NCI-H187 (cell line): ENCODE measurements around the gene SORCS3.

Source experiments
- DNase-seq, 2 experiments: peaks; one replicate each; lab custom pipeline; 2025; lab: John Stamatoyannopoulos, UW

The SORCS3 gene

GRCh38 chr10:105017116-105017515 lies 376.0 kb downstream of the SORCS3 start:
- no peak for DNase-seq

DNA sequence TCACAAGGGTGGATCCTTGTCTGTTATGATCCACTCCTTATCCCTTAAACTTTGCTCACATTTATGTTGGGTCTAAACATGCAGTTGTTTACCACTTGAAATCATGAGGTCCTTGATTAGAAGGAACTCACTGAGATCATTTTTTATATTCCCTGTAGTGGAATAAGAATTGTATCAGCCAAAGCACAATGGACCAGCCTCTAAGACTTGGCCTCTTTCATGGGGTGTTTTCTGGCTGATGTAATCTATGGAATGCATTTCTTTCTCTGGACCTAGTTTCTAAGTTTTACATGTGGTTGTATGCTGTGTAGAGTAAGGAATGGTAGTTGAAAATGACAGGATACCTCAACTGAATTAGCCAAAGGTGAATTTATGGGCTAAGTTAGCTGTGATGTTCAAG lies 376.6 kb downstream of the SORCS3 start:
- DNase-seq = no peak

DNA sequence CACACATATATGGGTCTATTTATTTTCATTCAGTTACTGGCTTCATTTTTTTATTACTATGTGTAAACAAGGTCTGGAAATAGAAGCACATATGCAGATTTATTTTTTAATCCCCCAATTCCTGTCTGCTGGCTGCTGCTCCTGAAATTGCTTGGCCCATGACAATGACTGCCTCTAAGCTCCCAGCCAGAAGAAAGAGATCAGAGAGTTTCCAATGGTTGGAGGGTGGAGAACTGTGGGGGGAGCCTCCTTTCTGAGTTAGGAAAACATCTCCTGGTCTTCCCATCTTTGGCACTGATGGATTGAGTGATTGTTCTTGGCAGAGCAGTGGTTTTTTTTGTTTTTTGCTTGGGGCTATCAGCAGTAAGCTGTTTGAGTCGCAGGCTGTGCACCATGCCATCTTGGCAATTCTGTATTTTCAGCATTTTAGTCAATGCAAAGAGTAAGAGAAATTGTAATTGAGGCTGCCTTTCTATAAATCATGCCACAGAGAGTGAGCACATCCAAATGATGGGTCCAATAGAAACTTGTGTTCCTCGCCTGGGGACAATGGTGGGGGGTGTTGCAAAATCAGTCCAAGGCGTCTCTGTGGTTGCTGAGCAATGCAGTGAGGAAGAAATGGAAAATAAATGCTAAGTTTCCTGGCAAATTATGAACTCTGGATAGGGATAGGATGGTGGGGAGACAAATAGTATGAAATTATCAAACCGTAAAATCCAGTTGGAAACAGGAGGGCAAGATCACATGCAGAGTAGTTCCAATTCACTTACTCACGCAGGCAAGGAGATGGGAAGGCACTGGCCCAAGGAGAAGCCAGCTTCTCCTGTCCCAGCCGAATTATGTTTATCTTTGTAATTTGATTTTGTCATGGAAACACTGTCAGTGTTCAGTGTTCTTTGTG lies 382.4 kb downstream of the SORCS3 start:
- DNase-seq = no peak

- DNase-seq = no peak
Observed at GRCh38 chr10:105024184-105024583, 383.1 kb downstream of the SORCS3 start.

DNA sequence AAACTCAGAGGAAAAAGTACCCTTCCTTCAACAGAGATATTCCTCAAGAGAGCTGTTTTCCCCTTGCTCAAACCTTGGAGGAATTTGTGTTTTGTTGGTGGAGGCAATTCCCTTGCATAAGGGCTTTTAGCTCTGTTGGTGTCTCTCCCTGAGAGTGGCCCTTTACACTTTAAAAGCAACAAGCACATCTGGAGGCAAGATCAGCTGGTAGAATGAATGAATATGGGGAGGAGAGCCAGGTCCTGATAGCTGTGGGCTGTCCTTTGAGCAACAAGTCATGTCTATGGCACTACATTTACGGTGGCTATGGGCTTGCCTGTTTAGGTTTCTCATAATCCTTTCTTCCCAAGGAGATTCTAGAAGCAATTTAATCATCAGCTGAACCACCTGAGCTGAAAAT lies 384.0 kb downstream of the SORCS3 start:
- DNase-seq = no peak

GRCh38 chr10:105026566-105026965 lies 385.5 kb downstream of the SORCS3 start:
- no peak for DNase-seq

DNA sequence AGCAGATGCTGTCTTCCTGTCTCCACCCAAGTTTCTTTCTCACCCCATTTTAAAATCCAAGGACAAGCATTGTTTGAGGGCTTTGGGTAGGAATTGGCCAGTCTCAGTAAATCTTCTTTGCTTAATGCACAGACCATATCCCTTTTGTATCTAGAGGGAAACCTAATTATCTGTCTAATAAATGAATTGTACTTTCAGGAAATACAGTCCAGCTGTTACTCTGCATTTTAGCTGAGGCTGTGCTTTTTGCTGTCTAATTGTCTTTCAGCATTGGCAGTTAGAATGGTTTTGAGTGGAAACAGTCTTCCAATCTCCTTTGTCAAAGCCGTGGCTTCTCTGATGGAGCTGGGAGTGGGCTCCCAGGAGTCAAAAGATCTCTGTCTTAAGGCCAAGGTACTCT lies 388.2 kb downstream of the SORCS3 start:
- no peak for DNase-seq

GRCh38 chr10:105037022-105037421 lies 395.9 kb downstream of the SORCS3 start:
- no peak for DNase-seq

DNA sequence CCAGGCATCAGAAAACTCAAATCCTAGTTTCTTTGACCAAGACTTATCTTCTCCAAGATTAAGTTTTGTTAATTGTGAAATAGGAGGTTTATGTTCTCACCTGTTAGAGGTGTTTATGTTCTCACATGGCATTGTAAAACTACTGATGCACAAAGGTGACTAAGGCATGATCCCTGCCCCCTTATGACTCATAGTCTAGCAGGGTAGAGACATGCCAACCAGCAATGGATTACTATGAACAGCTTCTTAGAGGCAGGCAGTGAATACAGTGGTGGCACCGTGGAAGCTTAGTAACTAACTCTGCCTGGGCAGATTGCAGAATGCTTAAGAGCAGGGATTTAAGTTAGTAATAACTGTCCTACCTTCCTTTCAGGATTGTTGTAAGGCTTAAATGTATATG lies 400.9 kb downstream of the SORCS3 start:
- DNase-seq = no peak

DNA sequence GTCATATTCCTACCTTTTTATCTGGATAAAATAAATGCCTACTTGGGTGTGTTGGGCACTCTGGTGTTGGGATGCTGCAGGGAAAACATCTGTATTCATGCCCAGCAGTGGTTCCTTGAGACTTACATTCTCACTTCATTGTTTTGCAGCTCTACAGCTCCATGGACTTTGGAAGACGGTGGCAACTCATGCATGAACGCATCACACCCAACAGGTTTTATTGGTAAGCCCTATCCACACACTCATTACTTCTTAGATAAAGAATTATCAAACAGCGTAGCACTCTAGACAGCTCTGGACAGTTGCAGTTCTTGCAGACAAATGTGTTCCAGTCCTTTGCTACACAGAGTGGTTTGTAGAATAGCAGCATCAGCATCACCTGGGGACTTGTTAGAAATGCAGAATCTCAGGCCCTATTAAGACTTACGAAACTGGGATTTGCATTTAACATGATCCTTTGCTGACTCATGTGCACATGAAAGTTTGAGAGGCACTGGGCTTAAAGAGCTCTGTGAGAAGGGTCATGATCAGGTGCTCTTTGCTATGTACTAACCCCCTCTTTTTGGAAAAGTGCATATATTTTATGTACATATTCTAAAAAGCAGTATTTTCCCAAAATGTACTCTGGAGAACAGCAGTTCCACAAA lies 401.9 kb downstream of the SORCS3 start:
- no peak for DNase-seq

DNA sequence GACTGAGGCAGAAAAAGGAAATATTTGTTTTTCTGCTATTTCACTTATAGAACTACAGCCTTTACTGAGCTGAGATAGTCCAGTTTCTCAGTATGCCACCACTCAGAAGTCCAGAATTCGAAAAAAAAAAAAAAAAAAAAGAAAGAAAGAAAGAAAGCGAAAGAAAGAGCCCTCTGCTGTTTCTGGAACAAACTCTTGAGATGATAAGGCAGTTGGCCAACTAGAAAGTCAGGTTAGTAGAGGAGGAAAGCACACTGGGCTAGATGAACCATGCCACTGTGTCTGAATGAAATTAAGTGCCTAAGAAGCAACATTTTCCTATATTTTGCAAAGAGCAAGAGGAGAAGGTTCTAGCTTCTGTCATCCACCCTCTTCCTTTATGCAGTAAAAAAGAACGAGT lies 403.8 kb downstream of the SORCS3 start:
- DNase-seq = no peak

DNA sequence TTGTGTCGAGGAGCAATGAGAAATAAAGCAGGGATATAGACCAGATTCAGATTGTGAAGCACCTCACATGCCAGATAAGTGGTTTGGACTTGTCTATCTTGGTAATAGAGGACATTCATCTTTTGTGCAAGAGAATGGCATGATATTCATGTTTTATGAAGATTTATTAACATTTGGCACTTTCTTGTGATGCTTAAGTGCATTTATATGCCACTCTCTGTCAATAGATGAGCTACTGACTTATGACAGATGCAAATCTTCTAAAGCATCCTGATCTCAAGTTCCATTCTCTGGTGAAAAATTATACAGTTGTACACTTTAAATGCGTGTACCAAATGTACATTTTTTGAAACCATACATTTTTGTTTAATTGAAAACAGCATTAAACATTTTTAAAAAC lies 415.3 kb downstream of the SORCS3 start:
- DNase-seq = no peak

DNA sequence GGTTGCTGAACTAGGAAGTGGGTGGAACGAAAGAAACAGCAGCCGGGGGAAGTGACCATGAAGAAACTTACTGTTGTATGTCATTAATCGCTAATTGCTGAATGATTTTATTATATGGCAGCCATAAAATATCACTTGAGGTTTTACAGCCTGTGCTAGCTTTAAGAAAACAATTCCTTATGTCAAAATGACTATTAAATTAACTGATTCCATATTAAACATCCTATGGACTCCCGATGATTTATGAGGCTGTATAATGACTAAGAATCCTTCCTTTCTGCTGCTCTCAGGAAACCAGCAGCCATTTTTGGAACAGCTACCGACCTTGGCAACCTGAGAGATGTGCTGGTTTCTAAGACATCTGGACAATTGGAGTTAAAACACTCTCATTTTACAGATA lies 421.9 kb downstream of the SORCS3 start:
- DNase-seq = no peak

DNA sequence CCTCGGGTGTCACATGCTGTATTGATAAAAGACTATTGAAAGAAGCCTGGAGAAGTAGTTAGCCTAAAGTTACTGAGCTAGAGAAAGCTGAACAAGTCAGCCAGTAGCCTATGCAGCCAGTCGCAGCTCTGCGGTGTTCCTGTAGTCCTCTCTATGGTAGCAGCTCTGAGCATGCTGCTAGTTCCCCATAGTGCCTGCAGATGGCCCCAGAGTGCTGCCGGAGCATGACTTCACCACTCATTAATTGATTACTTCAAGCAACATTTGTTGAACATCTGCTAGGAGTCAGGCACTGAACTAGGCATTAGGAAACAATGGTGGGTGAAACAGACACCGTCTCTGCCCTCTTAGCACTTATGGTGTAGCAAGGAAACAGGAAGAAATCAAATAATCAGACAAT lies 422.7 kb downstream of the SORCS3 start:
- DNase-seq = no peak

DNA sequence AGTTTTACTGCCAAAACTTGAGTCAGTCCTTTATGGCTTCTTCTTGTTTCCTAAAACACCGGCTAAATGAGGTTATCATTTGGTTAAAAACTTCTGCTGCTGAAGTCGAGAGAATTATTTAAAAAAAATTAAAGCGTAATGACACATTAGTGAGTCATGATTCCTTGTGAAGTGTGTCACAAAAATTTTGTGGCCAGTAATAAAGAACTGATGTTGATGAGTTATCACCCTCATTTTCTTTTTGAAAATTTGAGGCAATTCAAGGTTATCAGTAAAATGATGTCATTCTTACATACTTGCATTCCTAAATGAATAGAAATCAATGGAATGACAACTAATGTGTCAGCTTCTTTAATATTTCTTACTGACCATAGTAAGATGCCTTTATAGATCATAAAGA lies 427.4 kb downstream of the SORCS3 start:
- no peak for DNase-seq

DNA sequence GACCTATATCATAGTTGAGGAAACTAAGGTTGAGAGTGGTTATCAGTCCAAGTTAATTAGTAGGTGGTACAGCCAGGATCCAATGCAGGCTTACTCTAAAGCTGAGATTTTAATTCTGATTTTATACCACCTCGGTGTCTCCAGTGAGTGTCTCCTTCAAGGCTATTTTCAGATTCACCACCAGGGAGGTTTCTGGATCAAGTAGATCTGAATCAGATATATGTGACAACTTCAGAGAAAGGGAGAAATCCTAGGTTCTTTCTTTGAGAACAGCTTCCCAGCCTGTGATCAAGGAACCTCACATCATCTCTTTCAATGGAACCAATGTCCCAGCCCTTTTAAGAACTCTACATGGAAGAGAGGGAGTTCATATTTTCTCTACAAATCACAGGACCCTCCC lies 429.2 kb downstream of the SORCS3 start:
- no peak for DNase-seq

GRCh38 chr10:105070952-105071351 lies 429.9 kb downstream of the SORCS3 start:
- DNase-seq = no peak

DNA sequence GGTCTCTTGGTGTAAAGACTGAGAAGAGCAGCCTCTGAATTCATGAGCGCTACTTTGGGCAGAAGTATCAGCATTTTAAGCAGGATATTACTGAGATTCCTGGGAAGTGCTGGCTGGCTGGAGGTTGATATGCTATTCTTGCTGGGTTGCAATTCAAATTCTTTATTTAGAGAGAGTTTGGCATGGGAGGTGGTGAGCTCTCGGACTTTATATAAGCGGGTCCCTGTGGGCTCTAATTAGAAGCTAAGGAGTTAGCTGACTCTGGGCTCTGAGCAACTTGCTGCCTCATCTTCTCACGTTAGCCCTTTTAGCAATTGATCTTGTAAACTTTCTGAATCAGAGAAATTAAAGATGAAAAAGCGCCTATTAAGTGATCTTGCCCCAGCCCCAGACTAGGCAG lies 430.9 kb downstream of the SORCS3 start:
- no peak for DNase-seq

DNA sequence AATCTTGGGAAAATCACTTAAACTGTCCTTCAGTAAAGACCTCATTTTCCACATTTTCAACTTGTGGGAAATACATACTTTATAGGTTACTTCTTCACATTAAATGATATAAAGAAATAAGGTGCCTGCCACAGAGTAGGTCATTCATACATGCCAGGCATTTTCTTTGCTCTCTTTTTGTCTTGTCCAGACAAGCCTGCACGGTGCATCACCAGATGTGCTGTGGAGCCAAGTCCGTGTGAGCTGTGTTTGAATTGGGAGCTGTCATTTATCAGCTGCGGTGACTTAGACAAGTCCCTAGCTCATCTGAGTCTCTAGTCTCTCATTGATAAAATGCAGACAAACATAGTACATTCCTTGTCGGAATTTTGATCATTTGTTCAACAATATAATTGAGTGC lies 432.9 kb downstream of the SORCS3 start:
- DNase-seq = no peak

DNA sequence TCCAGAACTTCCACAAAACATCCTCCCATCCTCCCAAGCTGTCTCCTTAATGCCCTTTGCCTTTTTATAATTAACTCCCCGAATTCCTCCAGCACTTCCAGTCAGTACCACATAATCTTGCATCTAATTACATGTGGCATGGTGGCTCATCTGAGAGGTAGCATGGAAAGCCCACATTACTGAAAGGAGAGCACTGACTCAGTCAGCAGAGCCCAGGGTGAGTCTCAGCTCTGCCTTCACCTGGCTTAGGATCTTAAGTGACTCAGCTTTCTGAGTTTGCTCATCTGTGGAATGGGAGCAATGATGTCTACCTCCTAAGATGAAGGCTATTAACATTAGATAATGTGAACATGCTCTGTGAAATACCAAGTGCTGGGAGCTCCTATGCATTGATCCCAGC lies 433.9 kb downstream of the SORCS3 start:
- no peak for DNase-seq

GRCh38 chr10:105085980-105086379 lies 444.9 kb downstream of the SORCS3 start:
- DNase-seq = no peak

DNA sequence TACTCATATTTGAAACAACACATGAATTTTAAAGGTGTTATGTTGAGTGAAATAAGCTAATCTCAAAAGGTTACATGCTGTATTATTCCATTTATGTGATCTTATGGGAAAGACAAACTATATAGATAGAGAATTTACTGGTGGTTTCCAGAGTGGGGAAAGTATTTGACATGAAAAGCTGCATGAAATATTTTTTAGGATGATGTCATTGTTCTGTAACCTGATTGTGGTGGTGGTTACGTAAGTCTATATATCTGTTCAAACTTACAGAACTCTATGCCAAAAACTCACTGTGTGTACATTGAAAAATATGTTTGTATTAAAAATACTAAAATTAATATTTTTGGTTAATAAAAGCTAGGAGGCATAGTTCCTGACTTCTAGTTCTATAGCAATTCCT lies 453.0 kb downstream of the SORCS3 start:
- no peak for DNase-seq

DNA sequence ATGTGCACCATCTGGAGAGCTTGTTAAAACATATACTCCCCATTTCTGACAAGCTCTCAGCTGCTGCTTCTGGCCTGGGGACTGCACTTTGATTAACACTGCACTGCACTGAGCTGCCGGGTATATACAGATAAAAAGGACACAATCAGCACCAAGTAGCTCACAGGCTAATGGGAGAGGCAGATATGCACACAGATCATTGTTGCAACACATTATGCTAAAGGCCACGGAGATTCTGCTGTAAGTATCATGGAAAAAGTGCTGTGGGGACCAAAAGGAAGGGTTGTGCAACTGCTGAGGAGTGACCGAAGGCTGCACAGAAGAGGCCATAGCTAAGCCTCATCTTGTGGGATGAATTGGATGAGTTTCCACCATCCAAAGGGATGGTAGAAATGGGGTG lies 455.2 kb downstream of the SORCS3 start:
- DNase-seq = no peak

- DNase-seq = no peak
Observed at GRCh38 chr10:105102977-105103376, 461.9 kb downstream of the SORCS3 start.
